AG04449 (cell line): ENCODE results near the gene GNAI2.

Source experiments
- CTCF ChIA-PET: fragments of 350-600 bp; formaldehyde crosslinking; extraction: SDS; loops from one replicate; lab custom pipeline; 2021; ENCODE audit warnings: antibody characterized with exemption; lab: Yijun Ruan, JAX
- POLR2A ChIA-PET: fragments of 400-600, 350-600 bp; formaldehyde crosslinking; extraction: SDS; loops from one replicate; lab custom pipeline; 2020; ENCODE audit warnings: antibody characterized with exemption, inconsistent platforms; lab: Yijun Ruan, JAX
- DNase-seq: peaks from one replicate; pipeline ENCODE4 v3.0.0-alpha.2; 2010; ENCODE audit warnings: low read depth, low spot score
- H3K4me3 ChIP-seq: 2 replicates; pipeline ENCODE4 v1.5.1; 2011; ENCODE audit warnings: low read depth, mild to moderate bottlenecking, control low read depth, low read length
- TF ChIP-seq, protein P1 (sequence below): IDR thresholded peaks from one replicate; pipeline ENCODE4 v1.5.1; 2011; ENCODE audit warnings: mild to moderate bottlenecking, moderate library complexity, low read length, control low read depth, inconsistent platforms; ENCODE audit not compliant: insufficient read depth; ENCODE audit errors: missing control alignments

Gene GNAI2

GRCh38 chr3:50254577-50255250 is 18.7 kb downstream of the GNAI2 start:
- TF ChIP-seq, protein P1, sequence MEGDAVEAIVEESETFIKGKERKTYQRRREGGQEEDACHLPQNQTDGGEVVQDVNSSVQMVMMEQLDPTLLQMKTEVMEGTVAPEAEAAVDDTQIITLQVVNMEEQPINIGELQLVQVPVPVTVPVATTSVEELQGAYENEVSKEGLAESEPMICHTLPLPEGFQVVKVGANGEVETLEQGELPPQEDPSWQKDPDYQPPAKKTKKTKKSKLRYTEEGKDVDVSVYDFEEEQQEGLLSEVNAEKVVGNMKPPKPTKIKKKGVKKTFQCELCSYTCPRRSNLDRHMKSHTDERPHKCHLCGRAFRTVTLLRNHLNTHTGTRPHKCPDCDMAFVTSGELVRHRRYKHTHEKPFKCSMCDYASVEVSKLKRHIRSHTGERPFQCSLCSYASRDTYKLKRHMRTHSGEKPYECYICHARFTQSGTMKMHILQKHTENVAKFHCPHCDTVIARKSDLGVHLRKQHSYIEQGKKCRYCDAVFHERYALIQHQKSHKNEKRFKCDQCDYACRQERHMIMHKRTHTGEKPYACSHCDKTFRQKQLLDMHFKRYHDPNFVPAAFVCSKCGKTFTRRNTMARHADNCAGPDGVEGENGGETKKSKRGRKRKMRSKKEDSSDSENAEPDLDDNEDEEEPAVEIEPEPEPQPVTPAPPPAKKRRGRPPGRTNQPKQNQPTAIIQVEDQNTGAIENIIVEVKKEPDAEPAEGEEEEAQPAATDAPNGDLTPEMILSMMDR: no peak
- no peak overlapping the region for H3K4me3 ChIP-seq
- ChIA-PET CTCF (interaction anchor here (6.8 to 47.4 kb wide), 3 partner anchors 11 to 61 kb away, joined by 49 to 1609 read pairs (median 1609); partner anchors contain the start of genes GNAI2, GNAT1, LSMEM2 and SEMA3B), POLR2A (interaction anchor here (1.2 to 1.6 kb wide), 2 partner anchors 10 to 20 kb away, joined by 3 to 4 read pairs; no protein-coding TSS in a partner anchor)
- DNase-seq: no peak

DNA sequence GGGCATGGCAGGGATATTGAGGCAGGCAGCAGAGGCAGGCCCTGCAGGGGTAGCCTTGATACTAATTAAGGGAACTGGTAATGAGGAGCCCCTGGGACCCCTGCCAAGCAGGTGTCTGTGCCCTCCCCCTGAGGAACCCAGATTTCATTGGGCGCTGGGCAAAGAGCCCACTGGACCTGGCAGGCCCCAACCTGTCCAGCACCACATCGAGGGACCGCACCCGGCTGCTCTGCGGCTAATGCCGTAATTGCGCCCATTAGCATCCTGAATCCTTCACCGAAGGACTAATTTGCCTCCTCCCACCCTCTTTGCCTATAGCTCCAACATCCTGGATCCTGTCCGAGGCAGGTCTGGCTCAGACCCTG is 19.2 kb downstream of the GNAI2 start:
- no peak for DNase-seq
- TF ChIP-seq, protein P1: no peak
- POLR2A ChIA-PET: interaction anchor here (1.6 kb wide), 1 partner anchor 20 kb away, joined by 4 read pairs; no protein-coding TSS in a partner anchor
- CTCF ChIA-PET: interaction anchor here (6.8 to 47.4 kb wide), 3 partner anchors 11 to 61 kb away, joined by 49 to 1609 read pairs (median 1609); partner anchors contain the start of genes GNAI2, GNAT1, LSMEM2 and SEMA3B
- H3K4me3 ChIP-seq: no peak overlapping the region

DNA sequence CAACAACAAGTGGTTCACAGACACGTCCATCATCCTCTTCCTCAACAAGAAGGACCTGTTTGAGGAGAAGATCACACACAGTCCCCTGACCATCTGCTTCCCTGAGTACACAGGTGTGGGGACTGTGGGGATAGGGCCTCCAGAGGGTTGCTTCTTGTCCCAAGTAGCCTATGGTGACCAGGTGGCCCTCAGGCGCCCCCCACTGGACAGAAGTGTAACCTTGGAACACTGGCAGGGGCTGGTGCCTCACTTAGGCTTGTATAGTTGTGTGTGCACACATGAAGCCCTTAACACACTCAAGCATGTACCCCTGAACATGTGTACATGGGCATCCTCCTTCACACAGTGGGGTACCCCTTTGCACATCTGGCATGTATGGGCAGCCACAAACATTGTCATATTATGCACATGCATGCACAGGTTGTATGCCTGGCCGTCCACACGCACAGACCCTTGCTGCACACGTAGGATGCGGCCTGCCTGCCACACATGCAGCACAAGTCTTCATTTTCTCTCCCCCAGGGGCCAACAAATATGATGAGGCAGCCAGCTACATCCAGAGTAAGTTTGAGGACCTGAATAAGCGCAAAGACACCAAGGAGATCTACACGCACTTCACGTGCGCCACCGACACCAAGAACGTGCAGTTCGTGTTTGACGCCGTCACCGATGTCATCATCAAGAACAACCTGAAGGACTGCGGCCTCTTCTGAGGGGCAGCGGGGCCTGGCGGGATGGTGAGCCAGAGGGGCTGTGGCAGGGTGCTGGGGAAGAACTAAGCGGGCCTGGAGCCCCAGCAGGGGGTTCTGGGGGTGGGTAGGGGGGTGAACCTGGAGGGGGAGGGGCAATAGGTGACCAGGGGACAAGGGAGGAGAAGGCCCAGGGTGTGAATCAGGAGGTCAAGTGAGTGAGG is 21.2 kb downstream of the GNAI2 start:
- CTCF ChIA-PET: interaction anchor here (1.2 to 47.4 kb wide), 4 partner anchors 9 to 63 kb away, joined by 3 to 1609 read pairs (median 829); partner anchors contain the start of genes GNAI2, GNAT1, LSMEM2 and SEMA3B
- TF ChIP-seq, protein P1: peak; percentile 58
- no peak for DNase-seq
- no peak overlapping the region for H3K4me3 ChIP-seq
- POLR2A ChIA-PET: no interaction called here

DNA sequence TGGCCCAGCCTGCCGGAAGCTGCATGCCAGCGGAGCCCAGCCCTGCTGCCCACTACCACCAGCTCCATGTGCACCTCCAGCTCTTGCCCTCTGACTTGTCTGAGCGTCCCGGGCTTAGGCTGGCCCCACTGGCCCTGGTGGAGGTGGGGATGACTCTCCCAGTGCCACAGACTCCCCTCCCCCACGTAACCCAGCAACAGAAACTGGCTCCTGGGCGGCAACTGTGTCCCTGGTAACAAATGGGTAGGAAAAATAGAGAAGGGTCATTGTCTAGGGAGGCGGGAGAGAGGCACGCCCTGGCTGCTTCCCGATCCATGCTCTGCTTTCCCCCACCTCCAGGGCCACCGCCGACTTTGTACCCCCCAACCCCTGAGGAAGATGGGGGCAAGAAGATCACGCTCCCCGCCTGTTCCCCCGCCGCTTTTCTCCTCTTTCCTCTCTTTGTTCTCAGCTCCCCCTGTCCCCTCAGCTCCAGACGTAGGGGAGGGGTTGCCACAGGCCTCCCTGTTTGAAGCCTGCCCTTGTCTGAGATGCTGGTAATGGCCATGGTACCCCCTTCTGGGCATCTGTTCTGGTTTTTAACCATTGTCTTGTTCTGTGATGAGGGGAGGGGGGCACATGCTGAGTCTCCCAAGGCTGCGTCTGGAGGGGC is 22.2 kb downstream of the GNAI2 start:
- no peak for DNase-seq
- POLR2A ChIA-PET: interaction anchor here (0.7 kb wide), 1 partner anchor 1430 kb away, joined by 3 read pairs; no protein-coding TSS in a partner anchor
- H3K4me3 ChIP-seq: no peak overlapping the region
- TF ChIP-seq, protein P1: no peak
- CTCF ChIA-PET: interaction anchor here (1.1 to 47.4 kb wide), 6 partner anchors 8 to 77 kb away, joined by 3 to 1609 read pairs (median 26); partner anchors contain the start of genes GNAI2, GNAT1, LSMEM2 and SEMA3B

DNA sequence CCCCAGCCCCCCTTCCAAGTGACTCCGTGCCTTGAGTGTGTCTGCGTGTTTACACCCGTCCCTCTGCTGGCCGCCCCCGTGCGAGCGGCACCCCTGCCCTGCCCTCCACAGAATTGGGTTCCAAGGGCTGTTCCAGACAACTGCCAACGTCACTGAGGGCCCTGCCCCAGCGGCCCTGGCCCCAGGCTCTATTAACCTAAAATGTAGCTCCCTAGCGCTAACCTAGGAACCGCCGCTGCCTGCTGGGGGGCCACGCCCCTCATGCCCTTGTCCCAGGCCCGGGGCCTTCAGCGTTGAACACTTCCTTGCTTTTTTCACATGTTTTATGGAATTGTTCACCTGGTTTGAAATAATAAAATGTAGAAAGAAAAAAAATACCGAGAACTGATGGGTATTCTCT is 23.0 kb downstream of the GNAI2 start:
- ChIA-PET POLR2A (interaction anchor here (0.7 kb wide), 1 partner anchor 1429 kb away, joined by 3 read pairs; no protein-coding TSS in a partner anchor), CTCF (interaction anchor here (1.0 to 47.4 kb wide), 8 partner anchors 7 to 93 kb away, joined by 3 to 1609 read pairs (median 8); partner anchors contain the start of genes GNAI2, GNAT1, LSMEM2 and SEMA3B)
- no peak for DNase-seq
- TF ChIP-seq, protein P1: peak; percentile 10
- no peak overlapping the region for H3K4me3 ChIP-seq
